ENCODE results near the gene FILIP1L. TPM values are rescaled to one million over a fixed set of nuclear protein-coding genes. Genes with fewer than 3 reads are reported as not detected.
"Not testable (repeated sequence)": the region's sequence is repeated elsewhere in the genome, so short reads cannot be mapped to it uniquely, and the experiment has no call there.

The FILIP1L gene
- total and polyA plus RNA-seq, 5 donors = 42.2 to 88.3 (median 56.4) TPM

GRCh38 chr3:100097919-100098783, 16.1 kb downstream of the FILIP1L start:
- H3K4me3 ChIP-seq (ENCODE audit: low read length) = no peak overlapping the region
- DNase-seq (peak in 1 of 3 donors; percentile 56), ATAC-seq (peak; percentile 83 to 95)
- no peaks in the 10 kb centered on the region for H3K9me3 ChIP-seq (ENCODE audit: control insufficient read depth, low read length)
- H3K27me3 ChIP-seq (ENCODE audit: control insufficient read depth, insufficient read depth) = no peaks in the 10 kb centered on the region
- H3K4me1 ChIP-seq (ENCODE audit: control insufficient read depth, insufficient read depth, low read length) = peaks cover 3% of the 10 kb centered on the region
- H3K27ac ChIP-seq (ENCODE audit: low read length) = peak overlapping the region; percentile 85
- intact Hi-C loops (cut with DNase I) = no loop called here
- 59% methylated on average over 6 of the region's 6 CpGs for WGBS

GRCh38 chr3:100096866-100097265, 17.4 kb downstream of the FILIP1L start:
- Histone ChIP-seq H3K27ac (ENCODE audit: low read length) (peak overlapping the region; percentile 85), H3K4me1 (ENCODE audit: control insufficient read depth, insufficient read depth, low read length) (peaks cover 3% of the 10 kb centered on the region), H3K27me3 (ENCODE audit: control insufficient read depth, insufficient read depth) (no peaks in the 10 kb centered on the region), H3K4me3 (ENCODE audit: low read length) (no peak overlapping the region), H3K9me3 (ENCODE audit: control insufficient read depth, low read length) (no peaks in the 10 kb centered on the region)
- ATAC-seq = no peak
- 94% methylated on average over 2 of the region's 2 CpGs for WGBS
- DNase-seq = no peak
- intact Hi-C loops (cut with DNase I) = no loop called here

GRCh38 chr3:100096286-100096685, 18.0 kb downstream of the FILIP1L start:
- H3K27me3 ChIP-seq (ENCODE audit: control insufficient read depth, insufficient read depth); H3K27ac ChIP-seq (ENCODE audit: low read length); H3K9me3 ChIP-seq (ENCODE audit: control insufficient read depth, low read length); intact Hi-C loops (cut with DNase I); H3K4me1 ChIP-seq (ENCODE audit: control insufficient read depth, insufficient read depth, low read length); ATAC-seq; H3K4me3 ChIP-seq (ENCODE audit: low read length); DNase-seq: not testable (repeated sequence)
- 95% methylated on average over 1 of the region's 1 CpG for WGBS

GRCh38 chr3:100093831-100094230, 20.5 kb downstream of the FILIP1L start:
- H3K27me3 ChIP-seq (ENCODE audit: control insufficient read depth, insufficient read depth) = no peaks in the 10 kb centered on the region
- H3K9me3 ChIP-seq (ENCODE audit: control insufficient read depth, low read length) = no peaks in the 10 kb centered on the region
- intact Hi-C loops (cut with DNase I) = no loop called here
- ATAC-seq (no peak), DNase-seq (no peak)
- no peak overlapping the region for H3K4me3 ChIP-seq (ENCODE audit: low read length)
- 100% methylated on average over 1 of the region's 1 CpG for WGBS
- peaks cover 6% of the 10 kb centered on the region for H3K4me1 ChIP-seq (ENCODE audit: control insufficient read depth, insufficient read depth, low read length)
- H3K27ac ChIP-seq (ENCODE audit: low read length) = no peak overlapping the region

GRCh38 chr3:100090669-100091005, 23.7 kb downstream of the FILIP1L start:
- DNase-seq (no peak), ATAC-seq (peak; percentile 13 to 33)
- Histone ChIP-seq H3K9me3 (ENCODE audit: control insufficient read depth, low read length) (no peaks in the 10 kb centered on the region), H3K27me3 (ENCODE audit: control insufficient read depth, insufficient read depth) (no peaks in the 10 kb centered on the region), H3K4me1 (ENCODE audit: control insufficient read depth, insufficient read depth, low read length) (peaks cover 3% of the 10 kb centered on the region), H3K27ac (ENCODE audit: low read length) (no peak overlapping the region), H3K4me3 (ENCODE audit: low read length) (no peak overlapping the region)
- intact Hi-C loops (cut with DNase I) = no loop called here

GRCh38 chr3:100089812-100090668, 24.3 kb downstream of the FILIP1L start:
- ATAC-seq (peak; percentile 52 to 57), DNase-seq (no peak)
- H3K27ac ChIP-seq (ENCODE audit: low read length) = peak overlapping the region; percentile 35
- H3K4me3 ChIP-seq (ENCODE audit: low read length) = no peak overlapping the region
- H3K4me1 ChIP-seq (ENCODE audit: control insufficient read depth, insufficient read depth, low read length) = peaks cover 3% of the 10 kb centered on the region
- no peaks in the 10 kb centered on the region for H3K27me3 ChIP-seq (ENCODE audit: control insufficient read depth, insufficient read depth)
- WGBS = 78% methylated on average over 7 of the region's 7 CpGs
- H3K9me3 ChIP-seq (ENCODE audit: control insufficient read depth, low read length) = no peaks in the 10 kb centered on the region
- intact Hi-C loops (cut with DNase I) = no loop called here

GRCh38 chr3:100088735-100089368, 25.4 kb downstream of the FILIP1L start:
- peaks cover 3% of the 10 kb centered on the region for H3K4me1 ChIP-seq (ENCODE audit: control insufficient read depth, insufficient read depth, low read length)
- WGBS = 77% methylated on average over 2 of the region's 2 CpGs
- no peak overlapping the region for H3K4me3 ChIP-seq (ENCODE audit: low read length)
- DNase-seq = no peak
- intact Hi-C loops (cut with DNase I) = no loop called here
- no peak for ATAC-seq
- H3K9me3 ChIP-seq (ENCODE audit: control insufficient read depth, low read length) = no peaks in the 10 kb centered on the region
- H3K27ac ChIP-seq (ENCODE audit: low read length) = no peak overlapping the region
- H3K27me3 ChIP-seq (ENCODE audit: control insufficient read depth, insufficient read depth) = no peaks in the 10 kb centered on the region

GRCh38 chr3:100087198-100087597, 27.1 kb downstream of the FILIP1L start:
- no peak overlapping the region for H3K4me3 ChIP-seq (ENCODE audit: low read length)
- DNase-seq (no peak), ATAC-seq (no peak)
- no peak overlapping the region for H3K27ac ChIP-seq (ENCODE audit: low read length)
- H3K27me3 ChIP-seq (ENCODE audit: control insufficient read depth, insufficient read depth) = no peaks in the 10 kb centered on the region
- H3K9me3 ChIP-seq (ENCODE audit: control insufficient read depth, low read length) = no peaks in the 10 kb centered on the region
- intact Hi-C loops (cut with DNase I) = no loop called here
- peaks cover 3% of the 10 kb centered on the region for H3K4me1 ChIP-seq (ENCODE audit: control insufficient read depth, insufficient read depth, low read length)

GRCh38 chr3:100086401-100086800, 27.9 kb downstream of the FILIP1L start:
- intact Hi-C loops (cut with DNase I) = no loop called here
- Histone ChIP-seq H3K27me3 (ENCODE audit: control insufficient read depth, insufficient read depth) (no peaks in the 10 kb centered on the region), H3K4me3 (ENCODE audit: low read length) (no peak overlapping the region), H3K9me3 (ENCODE audit: control insufficient read depth, low read length) (no peaks in the 10 kb centered on the region), H3K27ac (ENCODE audit: low read length) (no peak overlapping the region), H3K4me1 (ENCODE audit: control insufficient read depth, insufficient read depth, low read length) (peaks cover 3% of the 10 kb centered on the region)
- 87% methylated on average over 1 of the region's 1 CpG for WGBS
- no peak for DNase-seq
- ATAC-seq = no peak

GRCh38 chr3:100084100-100084806, 30.0 kb downstream of the FILIP1L start:
- ATAC-seq (no peak), DNase-seq (no peak)
- H3K9me3 ChIP-seq (ENCODE audit: control insufficient read depth, low read length) = no peaks in the 10 kb centered on the region
- intact Hi-C loops (cut with DNase I) = no loop called here
- H3K4me1 ChIP-seq (ENCODE audit: control insufficient read depth, insufficient read depth, low read length) = peaks cover 2% of the 10 kb centered on the region
- no peak overlapping the region for H3K27ac ChIP-seq (ENCODE audit: low read length)
- no peaks in the 10 kb centered on the region for H3K27me3 ChIP-seq (ENCODE audit: control insufficient read depth, insufficient read depth)
- H3K4me3 ChIP-seq (ENCODE audit: low read length) = no peak overlapping the region
- WGBS = 88% methylated on average over 7 of the region's 7 CpGs
